Trophoblast cell (in vitro differentiated cells and primary cell): ENCODE results near the gene CNKSR3.

Experiments
- DNase-seq, 2 donors: peaks; one replicate each; pipeline ENCODE4 v3.0.0-alpha.2; 2016
- H2AFZ ChIP-seq: 2 replicates; pipeline ENCODE4 v1.6.1; 2013; ENCODE audit warnings: low read length, moderate library complexity, mild to moderate bottlenecking; ENCODE audit not compliant: insufficient read depth, poor library complexity
- H2AK5ac ChIP-seq: 2 replicates; pipeline ENCODE4 v1.6.1; 2013; ENCODE audit warnings: mild to moderate bottlenecking, low read length
- H2BK120ac ChIP-seq: 2 replicates; pipeline ENCODE4 v1.6.1; 2013; ENCODE audit warnings: low read length, mild to moderate bottlenecking, moderate library complexity; ENCODE audit not compliant: insufficient read depth, poor library complexity
- H2BK12ac ChIP-seq: 2 replicates; pipeline ENCODE4 v1.6.1; 2013; ENCODE audit warnings: mild to moderate bottlenecking, low read length, moderate library complexity
- H2BK5ac ChIP-seq: 2 replicates; pipeline ENCODE4 v1.6.1; 2013; ENCODE audit warnings: low read length, low read depth, moderate library complexity, mild to moderate bottlenecking; ENCODE audit not compliant: poor library complexity
- H3K14ac ChIP-seq: 2 replicates; pipeline ENCODE4 v1.6.1; 2013; ENCODE audit warnings: mild to moderate bottlenecking, low read length
- H3K18ac ChIP-seq: 2 replicates; pipeline ENCODE4 v1.6.1; 2013; ENCODE audit warnings: mild to moderate bottlenecking, low read length
- H3K23ac ChIP-seq: 2 replicates; pipeline ENCODE4 v1.6.1; 2013; ENCODE audit warnings: low read length
- H3K27ac ChIP-seq: 2 replicates; pipeline ENCODE4 v1.5.1; 2013; ENCODE audit warnings: low read depth, mild to moderate bottlenecking, inconsistent platforms, low read length, moderate library complexity
- H3K27me3 ChIP-seq: 2 replicates; pipeline ENCODE4 v1.6.1; 2013; ENCODE audit warnings: inconsistent platforms, mild to moderate bottlenecking, low read length, moderate library complexity; ENCODE audit not compliant: insufficient read depth
- H3K36me3 ChIP-seq, 2 experiments: 1 replicate in 1 of 2; 2 replicates in 1 of 2; pipeline ENCODE4 v1.6.1; 2013; ENCODE audit warnings: low read length in 2 of 2, mild to moderate bottlenecking in 2 of 2, moderate library complexity in 1 of 2; ENCODE audit not compliant: insufficient read depth in 2 of 2, control insufficient read depth in 1 of 2
- H3K4ac ChIP-seq: 2 replicates; pipeline ENCODE4 v1.6.1; 2013; ENCODE audit warnings: low read depth, mild to moderate bottlenecking, low read length, moderate library complexity
- H3K4me1 ChIP-seq, 2 experiments: 1 replicate in 1 of 2; 2 replicates in 1 of 2; pipeline ENCODE4 v1.6.1; 2013; ENCODE audit warnings: low read length in 2 of 2, mild to moderate bottlenecking in 2 of 2, moderate library complexity in 1 of 2; ENCODE audit not compliant: insufficient read depth in 2 of 2, control insufficient read depth in 1 of 2
- H3K4me2 ChIP-seq: 2 replicates; pipeline ENCODE4 v1.6.1; 2013; ENCODE audit warnings: inconsistent platforms, mild to moderate bottlenecking, low read length, moderate library complexity
- H3K4me3 ChIP-seq: 2 replicates; pipeline ENCODE4 v1.5.1; 2013; ENCODE audit warnings: mild to moderate bottlenecking, low read depth, low read length, inconsistent platforms
- H3K79me1 ChIP-seq: one replicate; pipeline ENCODE4 v1.6.1; 2013; ENCODE audit warnings: low read length
- H3K79me2 ChIP-seq: 2 replicates; pipeline ENCODE4 v1.6.1; 2013; ENCODE audit warnings: low read length, mild to moderate bottlenecking; ENCODE audit not compliant: control insufficient read depth, insufficient read depth, poor library complexity
- H3K9ac ChIP-seq: 2 replicates; pipeline ENCODE4 v1.6.1; 2013; ENCODE audit warnings: mild to moderate bottlenecking, low read length
- H3K9me3 ChIP-seq: 2 replicates; pipeline ENCODE4 v1.6.1; 2013; ENCODE audit warnings: low read depth, mild to moderate bottlenecking, control low read depth, inconsistent platforms, low read length; ENCODE audit not compliant: insufficient read depth
- H4K12ac ChIP-seq: 2 replicates; pipeline ENCODE4 v1.6.1; 2013; ENCODE audit warnings: low read depth, mild to moderate bottlenecking, low read length, moderate library complexity
- H4K8ac ChIP-seq: 2 replicates; pipeline ENCODE4 v1.6.1; 2013; ENCODE audit warnings: low read depth, mild to moderate bottlenecking, low read length, moderate library complexity
- H4K91ac ChIP-seq: one replicate; pipeline ENCODE4 v1.6.1; 2013; ENCODE audit warnings: low read depth, mild to moderate bottlenecking, low read length, moderate library complexity
- WGBS: extraction: QIAGEN DNeasy Blood & Tissue Kit; methylation state at CpG from one replicate; pipeline ENCODE4 v1.1.7; 2013; ENCODE audit warnings: missing lambda C conversion rate; ENCODE audit not compliant: insufficient read length, insufficient coverage; ENCODE audit errors: extremely low coverage; 5-methylcytosine and 5-hydroxymethylcytosine counted together

The CNKSR3 gene

GRCh38 chr6:154538640-154539191 is 28.2 kb upstream of the CNKSR3 start:
- H3K4me1 ChIP-seq = no peaks in the 10 kb centered on the region
- no peak overlapping the region for H2BK12ac ChIP-seq
- H3K9ac ChIP-seq = no peak overlapping the region
- no peak overlapping the region for H3K23ac ChIP-seq
- H3K4me3 ChIP-seq = no peak overlapping the region
- H3K36me3 ChIP-seq = no peaks in the 10 kb centered on the region
- H2AK5ac ChIP-seq = no peak overlapping the region
- no peaks in the 10 kb centered on the region for H3K27me3 ChIP-seq
- H4K8ac ChIP-seq = no peak overlapping the region
- no peak overlapping the region for H4K91ac ChIP-seq
- H3K79me2 ChIP-seq = no peaks in the 10 kb centered on the region
- H3K18ac ChIP-seq = no peak overlapping the region
- no peak overlapping the region for H3K14ac ChIP-seq
- no peak overlapping the region for H2BK120ac ChIP-seq
- no peaks in the 10 kb centered on the region for H3K79me1 ChIP-seq
- no peak overlapping the region for H4K12ac ChIP-seq
- H2BK5ac ChIP-seq = no peak overlapping the region
- no peaks in the 10 kb centered on the region for H3K9me3 ChIP-seq
- no peak overlapping the region for H3K4me2 ChIP-seq
- no peak overlapping the region for H3K27ac ChIP-seq
- WGBS = no CpG with 5 or more reads among the region's 3 CpGs
- no peak overlapping the region for H2AFZ ChIP-seq
- DNase-seq = no peak
- H3K4ac ChIP-seq = no peak overlapping the region

- no peak overlapping the region for H2BK12ac ChIP-seq
- no peaks in the 10 kb centered on the region for H3K4me1 ChIP-seq
- H3K79me1 ChIP-seq = no peaks in the 10 kb centered on the region
- no peak overlapping the region for H2BK5ac ChIP-seq
- no CpG with 5 or more reads among the region's 13 CpGs for WGBS
- no peak overlapping the region for H4K12ac ChIP-seq
- H4K91ac ChIP-seq = no peak overlapping the region
- no peak overlapping the region for H3K4me3 ChIP-seq
- no peaks in the 10 kb centered on the region for H3K36me3 ChIP-seq
- no peak overlapping the region for H3K18ac ChIP-seq
- H2AFZ ChIP-seq = no peak overlapping the region
- H3K9me3 ChIP-seq = no peaks in the 10 kb centered on the region
- no peaks in the 10 kb centered on the region for H3K79me2 ChIP-seq
- H4K8ac ChIP-seq = no peak overlapping the region
- no peak for DNase-seq
- H3K4ac ChIP-seq = no peak overlapping the region
- H3K23ac ChIP-seq = no peak overlapping the region
- no peak overlapping the region for H2BK120ac ChIP-seq
- no peak overlapping the region for H3K27ac ChIP-seq
- H2AK5ac ChIP-seq = no peak overlapping the region
- H3K14ac ChIP-seq = no peak overlapping the region
- H3K4me2 ChIP-seq = no peak overlapping the region
- H3K9ac ChIP-seq = no peak overlapping the region
- H3K27me3 ChIP-seq = no peaks in the 10 kb centered on the region
Observed at GRCh38 chr6:154537511-154538325, 27.2 kb upstream of the CNKSR3 start.

- Histone ChIP-seq H4K12ac (no peak overlapping the region), H3K4me3 (no peak overlapping the region), H3K36me3 (no peaks in the 10 kb centered on the region), H4K91ac (no peak overlapping the region), H3K79me1 (no peaks in the 10 kb centered on the region), H3K27me3 (no peaks in the 10 kb centered on the region), H3K9me3 (no peaks in the 10 kb centered on the region), H2BK120ac (no peak overlapping the region), H4K8ac (no peak overlapping the region), H2BK5ac (no peak overlapping the region), H3K14ac (no peak overlapping the region), H3K4me1 (no peaks in the 10 kb centered on the region), H3K9ac (no peak overlapping the region), H2AK5ac (no peak overlapping the region), H3K79me2 (no peaks in the 10 kb centered on the region), H3K18ac (no peak overlapping the region), H3K4ac (no peak overlapping the region), H3K23ac (no peak overlapping the region), H3K27ac (no peak overlapping the region), H3K4me2 (no peak overlapping the region), H2BK12ac (no peak overlapping the region), H2AFZ (no peak overlapping the region)
- no peak for DNase-seq
- no CpG with 5 or more reads among the region's 3 CpGs for WGBS
Observed at GRCh38 chr6:154536999-154537398, 26.5 kb upstream of the CNKSR3 start.

- Histone ChIP-seq H3K36me3 (no peaks in the 10 kb centered on the region), H3K18ac (no peak overlapping the region), H3K23ac (no peak overlapping the region), H2BK5ac (no peak overlapping the region), H3K79me1 (no peaks in the 10 kb centered on the region), H3K9ac (no peak overlapping the region), H4K8ac (no peak overlapping the region), H3K14ac (no peak overlapping the region), H3K27ac (no peak overlapping the region), H3K79me2 (no peaks in the 10 kb centered on the region), H3K4ac (no peak overlapping the region), H4K91ac (no peak overlapping the region), H3K27me3 (no peaks in the 10 kb centered on the region), H2AK5ac (no peak overlapping the region), H2BK120ac (no peak overlapping the region), H2AFZ (no peak overlapping the region), H3K9me3 (no peaks in the 10 kb centered on the region), H2BK12ac (no peak overlapping the region), H3K4me2 (no peak overlapping the region), H3K4me3 (no peak overlapping the region), H3K4me1 (no peaks in the 10 kb centered on the region), H4K12ac (no peak overlapping the region)
- no peak for DNase-seq
- no CpG with 5 or more reads among the region's 7 CpGs for whole genome bisulfite sequencing
Observed at GRCh38 chr6:154536255-154536654, 25.8 kb upstream of the CNKSR3 start.
